GM12878 (cell line): ENCODE data around the gene SLC9A3. TPM values are rescaled to one million over a fixed set of nuclear protein-coding genes. Genes with fewer than 3 reads are reported as not detected.

Experiments
- ATAC-seq: fragments of 200-7000 bp; cut with Tn5 transposase; 3 replicates; pipeline ENCODE4 v1.9.1; 2020; ENCODE audit warnings: mild to moderate bottlenecking, moderate library complexity
- BruUV-seq: library from RNA; stranded (reverse); fragments of 400-500 nt; replicated peaks from 2 replicates; lab custom pipeline; 2021; lab: Mats Ljungman, UMichigan
- CTCF ChIA-PET: fragments of 300-600 bp; sonication (Branson Sonifier 250); formaldehyde crosslinking; extraction: SDS; loops from one replicate; lab custom pipeline; 2021; ENCODE audit warnings: inconsistent platforms; lab: Yijun Ruan, JAX
- POLR2A ChIA-PET: fragments of 350-600 bp; formaldehyde crosslinking; extraction: SDS; loops from one replicate; lab custom pipeline; 2021; ENCODE audit warnings: inconsistent platforms; lab: Charles Lee
- RAD21 ChIA-PET: fragments of 300-600 bp; sonication (Branson Sonifier 250); formaldehyde crosslinking; loops from one replicate; lab custom pipeline; 2023; ENCODE audit warnings: antibody characterized with exemption; ENCODE audit not compliant: unreplicated experiment; lab: Charles Lee
- SMC1A ChIA-PET: fragments of 300-600 bp; sonication (Branson Sonifier 250); formaldehyde crosslinking; loops from one replicate; lab custom pipeline; 2023; ENCODE audit not compliant: unreplicated experiment, uncharacterized antibody; lab: Charles Lee
- DNase-seq: peaks from one replicate; pipeline ENCODE4 v3.0.0-alpha.2; 2011; ENCODE audit warnings: low read depth, low spot score
- FAIRE-seq: peaks from 3 replicates; lab custom pipeline; 2011; peaks lifted over from hg19 to GRCh38; lab: Jason Lieb, UNC
- H2AFZ ChIP-seq: 2 replicates; pipeline ENCODE4 v1.6.0; 2011; ENCODE audit warnings: low read depth, low read length, control low read depth; ENCODE audit not compliant: control insufficient read depth
- H3K27ac ChIP-seq: 2 replicates; pipeline ENCODE4 v1.5.1; 2011; ENCODE audit warnings: control low read depth; ENCODE audit not compliant: control insufficient read depth, insufficient read depth
- H3K27me3 ChIP-seq, 2 experiments: replicated peaks in 1 of 2; 2 replicates each; pipeline versions ENCODE4 v1.6.0 to v1.6.1; 2011; ENCODE audit warnings: low read length in 1 of 2; ENCODE audit not compliant: control insufficient read depth in 2 of 2, insufficient read depth in 2 of 2
- H3K36me3 ChIP-seq, 2 experiments: 2 replicates each; pipeline ENCODE4 v1.5.1; 2011; ENCODE audit warnings: low read length in 1 of 2; ENCODE audit not compliant: control insufficient read depth in 2 of 2, insufficient read depth in 2 of 2
- H3K4me1 ChIP-seq: 2 replicates; pipeline ENCODE4 v1.6.1; 2011; ENCODE audit warnings: mild to moderate bottlenecking, low read length, moderate library complexity, mixed read lengths; ENCODE audit not compliant: control insufficient read depth, insufficient read depth
- H3K4me2 ChIP-seq: 2 replicates; pipeline ENCODE4 v1.6.0; 2011; ENCODE audit warnings: control low read depth; ENCODE audit not compliant: control insufficient read depth, insufficient read depth
- H3K4me3 ChIP-seq: fragments of 200-600 bp; sonication (generic); 2 replicates; pipeline ENCODE4 v1.5.1; 2016
- H3K79me2 ChIP-seq: 2 replicates; pipeline ENCODE4 v1.6.0; 2011; ENCODE audit warnings: low read length; ENCODE audit not compliant: control insufficient read depth, insufficient read depth
- H3K9ac ChIP-seq: 2 replicates; pipeline ENCODE4 v1.8.0; 2011; ENCODE audit warnings: low read length, control low read depth, mixed read lengths; ENCODE audit not compliant: control insufficient read depth, insufficient read depth
- H3K9me3 ChIP-seq: replicated peaks from 3 replicates; pipeline ENCODE4 v1.5.1; 2011; ENCODE audit warnings: mild to moderate bottlenecking, low read length; ENCODE audit not compliant: control insufficient read depth, insufficient read depth
- H4K20me1 ChIP-seq: 2 replicates; pipeline ENCODE4 v1.6.0; 2011; ENCODE audit not compliant: control insufficient read depth, insufficient read depth
- GATAD2B ChIP-seq: fragments of 450-650 bp; conservative IDR thresholded peaks from 2 replicates; pipeline ENCODE4 v1.6.1; 2017; ENCODE audit warnings: low read depth, mild to moderate bottlenecking, moderate library complexity
- MXI1 ChIP-seq: fragments of 150-350 bp; IDR thresholded peaks from 2 replicates; pipeline ENCODE4 v1.6.1; 2011; ENCODE audit warnings: low read depth, mild to moderate bottlenecking, inconsistent platforms, low read length, improper control_type of control experiment
- NFYB ChIP-seq: IDR thresholded peaks from 2 replicates; pipeline ENCODE4 v1.6.1; 2011; ENCODE audit warnings: low read depth, mild to moderate bottlenecking, low read length, improper control_type of control experiment, moderate library complexity; ENCODE audit not compliant: insufficient read depth
- SREBF1 ChIP-seq: IDR thresholded peaks from 2 replicates; pipeline ENCODE4 v1.6.1; 2012; ENCODE audit warnings: mild to moderate bottlenecking, low read length
- ZNF274 ChIP-seq: IDR thresholded peaks from one replicate; pipeline ENCODE4 v1.8.0; 2011; ENCODE audit not compliant: insufficient read length, insufficient read depth
- ZSCAN29 ChIP-seq: fragments of 450-650 bp; IDR thresholded peaks from 2 replicates; pipeline ENCODE4 v1.6.1; 2017; ENCODE audit warnings: mild to moderate bottlenecking, moderate library complexity
- WGBS: methylation state at CpG from one replicate; pipeline ENCODE4 v1.1.6; 2016; ENCODE audit warnings: low lambda C conversion rate; ENCODE audit not compliant: insufficient replicate concordance, insufficient coverage; ENCODE audit errors: missing lambda C conversion rate; 5-methylcytosine and 5-hydroxymethylcytosine counted together
- in situ Hi-C: fragments of 300-500 bp; cut with MboI; formaldehyde crosslinking; loops from 9 replicates; pipeline ENCODE4 v1.14.3; 2018; ENCODE audit warnings: mixed read lengths
- intact Hi-C: fragments of 100-400 bp; cut with micrococcal nuclease; formaldehyde crosslinking; loops from one replicate; pipeline ENCODE4 v1.14.2; 2022; ENCODE audit not compliant: unreplicated experiment
- polyA plus RNA-seq, 11 experiments: library from polyadenylated mRNA; depleted of rRNA in 4 of 11; unstranded in 6 of 11; stranded (reverse) in 5 of 11; fragments of >200 nt; fragmentation: Nextera tagmentation in 4 of 11; fragmentation: Illumina TruSeq in 1 of 11; extraction: Ambion mirVana in 4 of 11; extraction: Trizol in 1 of 11; gene quantifications; 1 replicate in 1 of 11; 2 replicates in 10 of 11; pipeline versions ENCODE4 v1.2.1 to v1.2.3, GENCODE V29; 2011 to 2016; ENCODE audit warnings: inconsistent platforms in 2 of 11, missing spikeins in 2 of 11, low read depth in 1 of 11
- total RNA-seq, 4 experiments: library from RNA; depleted of rRNA in 3 of 4; stranded (reverse); fragments of >200 nt in 3 of 4; fragmentation: Illumina TruSeq in 1 of 4; extraction: Trizol in 1 of 4; gene quantifications; 2 replicates each; pipeline versions ENCODE4 v1.2.1 to v1.2.3, GENCODE V29; 2013 to 2021
- TF ChIP-seq, protein P1 (sequence below): IDR thresholded peaks from 2 replicates; pipeline ENCODE4 v1.6.1; 2012; ENCODE audit warnings: low read depth, low read length, improper control_type of control experiment
- TF ChIP-seq, protein P2 (sequence below): fragments of 450-650 bp; IDR thresholded peaks from 2 replicates; pipeline ENCODE4 v1.6.1; 2017; ENCODE audit warnings: mild to moderate bottlenecking, moderate library complexity
- TF ChIP-seq, protein P3 (sequence below): fragments of 450-650 bp; IDR thresholded peaks from 2 replicates; pipeline ENCODE4 v1.6.1; 2017; ENCODE audit warnings: mild to moderate bottlenecking
- TF ChIP-seq, protein P4 (sequence below): IDR thresholded peaks from 2 replicates; pipeline ENCODE4 v1.6.1; 2012; ENCODE audit warnings: low read length, inconsistent platforms

Gene SLC9A3
- total and polyA plus RNA-seq, 10 of the 15 experiments (the other 5 are each of a cell fraction or from before 2014, with no cell fraction given): 0.04 to 5.2 (median 2.3) TPM; not detected in 1

DNA sequence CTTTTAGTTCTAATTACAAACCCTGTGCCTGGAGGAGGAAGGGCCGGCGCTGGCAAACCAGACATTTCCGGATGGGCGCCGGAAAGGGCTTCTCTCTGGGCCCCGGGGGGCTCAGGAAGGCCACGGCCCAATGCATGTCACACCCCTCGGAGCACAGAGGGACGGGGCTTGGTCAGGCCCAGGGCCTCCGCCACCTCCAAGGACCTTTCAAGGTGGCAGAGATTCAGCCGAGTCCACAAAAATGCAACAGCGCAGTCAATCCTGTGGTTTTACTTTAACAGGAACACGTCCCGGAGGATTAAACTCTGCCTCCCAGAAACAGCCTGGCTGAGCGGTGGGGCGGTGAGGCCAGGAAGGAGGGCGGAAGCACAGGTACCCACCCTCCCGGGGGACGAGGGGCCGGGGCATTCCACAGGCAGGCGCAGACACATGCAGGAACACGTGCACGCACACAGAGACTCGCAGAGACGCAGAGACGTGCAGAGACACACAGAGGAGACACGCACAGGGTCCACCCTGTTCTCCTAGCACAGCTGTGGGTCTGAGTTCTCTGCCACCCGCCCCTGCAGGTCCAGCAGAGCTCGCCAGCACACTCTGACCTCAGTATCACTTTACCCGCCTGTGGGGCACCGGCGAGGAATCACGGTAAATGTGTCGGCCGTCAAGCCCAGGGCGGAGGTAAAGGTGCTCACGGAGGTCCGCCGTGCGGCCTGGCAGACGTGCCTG, 23.0 kb downstream of the SLC9A3 start:
- SMC1A ChIA-PET: no interaction called here
- POLR2A ChIA-PET: no interaction called here
- no peak overlapping the region for H3K9ac ChIP-seq
- H3K4me3 ChIP-seq: no peak overlapping the region
- CTCF ChIA-PET: no interaction called here
- DNase-seq (no peak), FAIRE-seq (no peak), ATAC-seq (no peak)
- H3K27me3 ChIP-seq: no peaks in the 10 kb centered on the region; a peak in 1 of 4 replicates
- H3K4me1 ChIP-seq: no peaks in the 10 kb centered on the region
- H3K36me3 ChIP-seq: no peaks in the 10 kb centered on the region
- no peak overlapping the region for H2AFZ ChIP-seq
- TF ChIP-seq, protein P1, sequence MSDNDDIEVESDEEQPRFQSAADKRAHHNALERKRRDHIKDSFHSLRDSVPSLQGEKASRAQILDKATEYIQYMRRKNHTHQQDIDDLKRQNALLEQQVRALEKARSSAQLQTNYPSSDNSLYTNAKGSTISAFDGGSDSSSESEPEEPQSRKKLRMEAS: no peak
- TF ChIP-seq MXI1 (no peak), NFYB (no peak), GATAD2B (no peak), ZNF274 (no peak), SREBF1 (no peak), ZSCAN29 (no peak)
- TF ChIP-seq, protein P2, sequence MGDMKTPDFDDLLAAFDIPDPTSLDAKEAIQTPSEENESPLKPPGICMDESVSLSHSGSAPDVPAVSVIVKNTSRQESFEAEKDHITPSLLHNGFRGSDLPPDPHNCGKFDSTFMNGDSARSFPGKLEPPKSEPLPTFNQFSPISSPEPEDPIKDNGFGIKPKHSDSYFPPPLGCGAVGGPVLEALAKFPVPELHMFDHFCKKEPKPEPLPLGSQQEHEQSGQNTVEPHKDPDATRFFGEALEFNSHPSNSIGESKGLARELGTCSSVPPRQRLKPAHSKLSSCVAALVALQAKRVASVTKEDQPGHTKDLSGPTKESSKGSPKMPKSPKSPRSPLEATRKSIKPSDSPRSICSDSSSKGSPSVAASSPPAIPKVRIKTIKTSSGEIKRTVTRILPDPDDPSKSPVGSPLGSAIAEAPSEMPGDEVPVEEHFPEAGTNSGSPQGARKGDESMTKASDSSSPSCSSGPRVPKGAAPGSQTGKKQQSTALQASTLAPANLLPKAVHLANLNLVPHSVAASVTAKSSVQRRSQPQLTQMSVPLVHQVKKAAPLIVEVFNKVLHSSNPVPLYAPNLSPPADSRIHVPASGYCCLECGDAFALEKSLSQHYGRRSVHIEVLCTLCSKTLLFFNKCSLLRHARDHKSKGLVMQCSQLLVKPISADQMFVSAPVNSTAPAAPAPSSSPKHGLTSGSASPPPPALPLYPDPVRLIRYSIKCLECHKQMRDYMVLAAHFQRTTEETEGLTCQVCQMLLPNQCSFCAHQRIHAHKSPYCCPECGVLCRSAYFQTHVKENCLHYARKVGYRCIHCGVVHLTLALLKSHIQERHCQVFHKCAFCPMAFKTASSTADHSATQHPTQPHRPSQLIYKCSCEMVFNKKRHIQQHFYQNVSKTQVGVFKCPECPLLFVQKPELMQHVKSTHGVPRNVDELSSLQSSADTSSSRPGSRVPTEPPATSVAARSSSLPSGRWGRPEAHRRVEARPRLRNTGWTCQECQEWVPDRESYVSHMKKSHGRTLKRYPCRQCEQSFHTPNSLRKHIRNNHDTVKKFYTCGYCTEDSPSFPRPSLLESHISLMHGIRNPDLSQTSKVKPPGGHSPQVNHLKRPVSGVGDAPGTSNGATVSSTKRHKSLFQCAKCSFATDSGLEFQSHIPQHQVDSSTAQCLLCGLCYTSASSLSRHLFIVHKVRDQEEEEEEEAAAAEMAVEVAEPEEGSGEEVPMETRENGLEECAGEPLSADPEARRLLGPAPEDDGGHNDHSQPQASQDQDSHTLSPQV: no peak
- TF ChIP-seq, protein P3, sequence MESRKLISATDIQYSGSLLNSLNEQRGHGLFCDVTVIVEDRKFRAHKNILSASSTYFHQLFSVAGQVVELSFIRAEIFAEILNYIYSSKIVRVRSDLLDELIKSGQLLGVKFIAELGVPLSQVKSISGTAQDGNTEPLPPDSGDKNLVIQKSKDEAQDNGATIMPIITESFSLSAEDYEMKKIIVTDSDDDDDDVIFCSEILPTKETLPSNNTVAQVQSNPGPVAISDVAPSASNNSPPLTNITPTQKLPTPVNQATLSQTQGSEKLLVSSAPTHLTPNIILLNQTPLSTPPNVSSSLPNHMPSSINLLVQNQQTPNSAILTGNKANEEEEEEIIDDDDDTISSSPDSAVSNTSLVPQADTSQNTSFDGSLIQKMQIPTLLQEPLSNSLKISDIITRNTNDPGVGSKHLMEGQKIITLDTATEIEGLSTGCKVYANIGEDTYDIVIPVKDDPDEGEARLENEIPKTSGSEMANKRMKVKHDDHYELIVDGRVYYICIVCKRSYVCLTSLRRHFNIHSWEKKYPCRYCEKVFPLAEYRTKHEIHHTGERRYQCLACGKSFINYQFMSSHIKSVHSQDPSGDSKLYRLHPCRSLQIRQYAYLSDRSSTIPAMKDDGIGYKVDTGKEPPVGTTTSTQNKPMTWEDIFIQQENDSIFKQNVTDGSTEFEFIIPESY: no peak
- TF ChIP-seq, protein P4, sequence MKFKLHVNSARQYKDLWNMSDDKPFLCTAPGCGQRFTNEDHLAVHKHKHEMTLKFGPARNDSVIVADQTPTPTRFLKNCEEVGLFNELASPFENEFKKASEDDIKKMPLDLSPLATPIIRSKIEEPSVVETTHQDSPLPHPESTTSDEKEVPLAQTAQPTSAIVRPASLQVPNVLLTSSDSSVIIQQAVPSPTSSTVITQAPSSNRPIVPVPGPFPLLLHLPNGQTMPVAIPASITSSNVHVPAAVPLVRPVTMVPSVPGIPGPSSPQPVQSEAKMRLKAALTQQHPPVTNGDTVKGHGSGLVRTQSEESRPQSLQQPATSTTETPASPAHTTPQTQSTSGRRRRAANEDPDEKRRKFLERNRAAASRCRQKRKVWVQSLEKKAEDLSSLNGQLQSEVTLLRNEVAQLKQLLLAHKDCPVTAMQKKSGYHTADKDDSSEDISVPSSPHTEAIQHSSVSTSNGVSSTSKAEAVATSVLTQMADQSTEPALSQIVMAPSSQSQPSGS: no peak
- in situ Hi-C loops (no loop called here), intact Hi-C loops (no loop called here)
- WGBS: 59% methylated on average over 41 of the region's 41 CpGs
- H3K27ac ChIP-seq: no peak overlapping the region
- H4K20me1 ChIP-seq: no peaks in the 10 kb centered on the region
- no peaks in the 10 kb centered on the region for H3K79me2 ChIP-seq
- RAD21 ChIA-PET: no interaction called here
- no TSS peak for BruUV-seq
- H3K4me2 ChIP-seq: no peak overlapping the region
- no peaks in the 10 kb centered on the region; the same call in 2 of the 3 replicates for H3K9me3 ChIP-seq
